SU-DHL-6 (cell line): ENCODE results near the gene ATP8A2.

Experiments
- H2AFZ ChIP-seq: fragments of 200-600 bp; sonication (generic); 2 replicates; pipeline ENCODE4 v1.6.1; 2014; ENCODE audit warnings: low read depth, mild to moderate bottlenecking, moderate library complexity, mixed read lengths, antibody characterized with exemption, low read length; ENCODE audit not compliant: severe bottlenecking
- H3F3A ChIP-seq: fragments of 200-600 bp; shearing (Covaris generic); 2 replicates; pipeline ENCODE4 v1.6.0; 2016; ENCODE audit warnings: antibody characterized with exemption, mild to moderate bottlenecking; ENCODE audit not compliant: insufficient read depth
- H3K27ac ChIP-seq: fragments of 200-600 bp; sonication (generic); 2 replicates; pipeline ENCODE4 v1.5.1; 2016; ENCODE audit warnings: low read depth, mild to moderate bottlenecking, low read length, moderate library complexity, mixed read lengths
- H3K27me3 ChIP-seq: fragments of 200-600 bp; sonication (generic), shearing (Covaris generic); 2 replicates; pipeline ENCODE4 v1.6.0; 2014; ENCODE audit warnings: mild to moderate bottlenecking, low read length
- H3K36me3 ChIP-seq: fragments of 200-600 bp; sonication (generic); 2 replicates; pipeline ENCODE4 v1.6.1; 2014; ENCODE audit warnings: mild to moderate bottlenecking, low read length, mixed read lengths
- H3K4me2 ChIP-seq: fragments of 300-600, 200-600 bp; shearing (Covaris generic), sonication (generic); 2 replicates; pipeline ENCODE4 v1.6.0; 2014; ENCODE audit warnings: low read length, low read depth, mild to moderate bottlenecking; ENCODE audit not compliant: poor library complexity, severe bottlenecking
- H3K4me3 ChIP-seq: fragments of 200-600 bp; sonication (generic); 2 replicates; pipeline ENCODE4 v1.5.1; 2014; ENCODE audit warnings: antibody characterized with exemption, low read length, mild to moderate bottlenecking, mixed read lengths; ENCODE audit not compliant: insufficient read depth, poor library complexity, severe bottlenecking
- H3K79me2 ChIP-seq: fragments of 200-600 bp; sonication (generic); 2 replicates; pipeline ENCODE4 v1.6.1; 2014; ENCODE audit warnings: mild to moderate bottlenecking, low read length, moderate library complexity; ENCODE audit not compliant: insufficient read depth
- H3K9ac ChIP-seq: fragments of 200-600 bp; sonication (generic); 2 replicates; pipeline ENCODE4 v1.7.0; 2014; ENCODE audit warnings: mild to moderate bottlenecking, low read length
- H3K9me2 ChIP-seq: fragments of 200-600 bp; sonication (generic); replicated peaks from 2 replicates; pipeline ENCODE4 v1.6.1; 2014; ENCODE audit warnings: low read length; ENCODE audit not compliant: insufficient read depth
- H3K9me3 ChIP-seq: fragments of 200-600 bp; sonication (generic); 2 replicates; pipeline ENCODE4 v1.6.1; 2014; ENCODE audit warnings: low read length, mixed read lengths; ENCODE audit not compliant: insufficient read depth
- H4K20me1 ChIP-seq: fragments of 200-600 bp; sonication (generic); 2 replicates; pipeline ENCODE4 v1.6.1; 2014; ENCODE audit warnings: low read depth, mild to moderate bottlenecking, antibody characterized with exemption, low read length, moderate library complexity, mixed read lengths
- EZH2phosphoT487 ChIP-seq: fragments of 200-600 bp; sonication (generic), shearing (Covaris generic); conservative IDR thresholded peaks from 2 replicates; pipeline ENCODE4 v1.6.1; 2018; ENCODE audit warnings: mild to moderate bottlenecking, antibody characterized with exemption, low read length, moderate library complexity, mixed read lengths
- TF ChIP-seq, protein P1 (sequence below): fragments of 200-600 bp; sonication (generic); IDR thresholded peaks from one replicate; pipeline ENCODE4 v1.5.1; 2017; ENCODE audit warnings: antibody characterized with exemption, mild to moderate bottlenecking, low read length, moderate library complexity; ENCODE audit not compliant: insufficient read depth, poor library complexity, severe bottlenecking

The ATP8A2 gene

DNA sequence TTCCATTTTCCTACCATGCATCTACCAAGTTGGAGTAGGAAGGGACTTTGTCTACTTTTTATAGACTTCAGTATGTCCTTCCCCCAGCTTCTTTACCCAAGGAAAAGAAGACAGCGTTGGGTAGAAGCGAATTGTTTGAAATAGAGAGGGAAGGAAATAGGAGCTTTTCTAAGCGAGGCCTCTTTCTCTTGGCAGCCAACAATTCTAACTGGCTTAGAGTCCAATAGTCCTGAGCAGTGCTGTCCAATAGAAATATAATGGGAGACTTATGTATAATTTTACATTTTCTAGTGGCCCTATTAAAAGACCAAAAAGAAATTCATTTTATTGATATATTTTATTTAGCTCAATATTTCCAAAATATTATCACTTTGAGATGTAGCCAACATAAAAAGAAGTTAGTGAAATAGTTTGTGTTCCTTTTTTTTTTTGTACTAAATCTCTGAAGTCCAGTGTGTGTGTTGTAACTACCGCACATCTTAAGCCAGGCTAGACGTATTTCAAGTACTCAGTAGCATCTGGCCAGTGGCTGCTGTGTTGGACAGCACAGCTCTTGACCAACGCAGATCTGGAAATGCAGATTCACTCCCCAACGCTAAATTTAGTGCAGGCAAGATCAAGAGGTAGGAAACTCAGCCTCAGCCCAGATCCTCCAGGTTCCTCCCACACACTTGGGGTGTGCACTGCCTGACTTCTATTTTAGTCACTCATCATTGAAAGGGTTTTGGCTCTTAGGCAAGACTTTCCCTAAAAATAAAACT lies 500.9 kb downstream of the ATP8A2 start:
- Histone ChIP-seq H3F3A (no peaks in the 10 kb centered on the region), H3K4me2 (no peak overlapping the region), H3K27me3 (no peaks in the 10 kb centered on the region), H3K9me3 (no peaks in the 10 kb centered on the region), H3K4me3 (no peak overlapping the region), H3K27ac (no peak overlapping the region), H4K20me1 (no peaks in the 10 kb centered on the region), H3K36me3 (no peaks in the 10 kb centered on the region), H3K79me2 (no peaks in the 10 kb centered on the region), H2AFZ (no peak overlapping the region), H3K9me2 (no peaks in the 10 kb centered on the region), H3K9ac (no peak overlapping the region)
- TF ChIP-seq EZH2phosphoT487: no peak
- TF ChIP-seq, protein P1, sequence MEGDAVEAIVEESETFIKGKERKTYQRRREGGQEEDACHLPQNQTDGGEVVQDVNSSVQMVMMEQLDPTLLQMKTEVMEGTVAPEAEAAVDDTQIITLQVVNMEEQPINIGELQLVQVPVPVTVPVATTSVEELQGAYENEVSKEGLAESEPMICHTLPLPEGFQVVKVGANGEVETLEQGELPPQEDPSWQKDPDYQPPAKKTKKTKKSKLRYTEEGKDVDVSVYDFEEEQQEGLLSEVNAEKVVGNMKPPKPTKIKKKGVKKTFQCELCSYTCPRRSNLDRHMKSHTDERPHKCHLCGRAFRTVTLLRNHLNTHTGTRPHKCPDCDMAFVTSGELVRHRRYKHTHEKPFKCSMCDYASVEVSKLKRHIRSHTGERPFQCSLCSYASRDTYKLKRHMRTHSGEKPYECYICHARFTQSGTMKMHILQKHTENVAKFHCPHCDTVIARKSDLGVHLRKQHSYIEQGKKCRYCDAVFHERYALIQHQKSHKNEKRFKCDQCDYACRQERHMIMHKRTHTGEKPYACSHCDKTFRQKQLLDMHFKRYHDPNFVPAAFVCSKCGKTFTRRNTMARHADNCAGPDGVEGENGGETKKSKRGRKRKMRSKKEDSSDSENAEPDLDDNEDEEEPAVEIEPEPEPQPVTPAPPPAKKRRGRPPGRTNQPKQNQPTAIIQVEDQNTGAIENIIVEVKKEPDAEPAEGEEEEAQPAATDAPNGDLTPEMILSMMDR: no peak

DNA sequence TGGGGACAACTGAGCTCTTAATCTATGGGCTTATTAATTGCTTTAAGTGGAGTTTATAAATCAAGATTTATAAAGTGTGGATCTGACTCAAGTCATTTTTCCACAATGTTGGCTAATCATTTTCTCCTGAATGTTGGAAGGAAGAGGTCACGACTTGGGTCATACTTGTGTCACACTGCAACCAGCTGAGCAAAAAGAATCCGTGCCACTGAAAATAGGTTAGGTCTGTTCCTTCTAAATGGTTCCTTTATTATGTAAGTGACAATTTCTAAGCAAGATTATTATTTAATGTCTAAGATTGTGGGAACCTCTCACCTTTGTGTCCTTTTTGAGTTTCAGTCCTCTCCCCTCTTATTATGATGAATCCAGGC lies 501.5 kb downstream of the ATP8A2 start:
- Histone ChIP-seq H3K4me3 (no peak overlapping the region), H2AFZ (no peak overlapping the region), H3K36me3 (no peaks in the 10 kb centered on the region), H3K27me3 (no peaks in the 10 kb centered on the region), H3K9me3 (no peaks in the 10 kb centered on the region), H3K27ac (no peak overlapping the region), H3K9ac (no peak overlapping the region), H3K9me2 (no peaks in the 10 kb centered on the region), H3F3A (no peaks in the 10 kb centered on the region), H4K20me1 (no peaks in the 10 kb centered on the region), H3K79me2 (no peaks in the 10 kb centered on the region), H3K4me2 (no peak overlapping the region)
- TF ChIP-seq EZH2phosphoT487: no peak
- TF ChIP-seq, protein P1: no peak

DNA sequence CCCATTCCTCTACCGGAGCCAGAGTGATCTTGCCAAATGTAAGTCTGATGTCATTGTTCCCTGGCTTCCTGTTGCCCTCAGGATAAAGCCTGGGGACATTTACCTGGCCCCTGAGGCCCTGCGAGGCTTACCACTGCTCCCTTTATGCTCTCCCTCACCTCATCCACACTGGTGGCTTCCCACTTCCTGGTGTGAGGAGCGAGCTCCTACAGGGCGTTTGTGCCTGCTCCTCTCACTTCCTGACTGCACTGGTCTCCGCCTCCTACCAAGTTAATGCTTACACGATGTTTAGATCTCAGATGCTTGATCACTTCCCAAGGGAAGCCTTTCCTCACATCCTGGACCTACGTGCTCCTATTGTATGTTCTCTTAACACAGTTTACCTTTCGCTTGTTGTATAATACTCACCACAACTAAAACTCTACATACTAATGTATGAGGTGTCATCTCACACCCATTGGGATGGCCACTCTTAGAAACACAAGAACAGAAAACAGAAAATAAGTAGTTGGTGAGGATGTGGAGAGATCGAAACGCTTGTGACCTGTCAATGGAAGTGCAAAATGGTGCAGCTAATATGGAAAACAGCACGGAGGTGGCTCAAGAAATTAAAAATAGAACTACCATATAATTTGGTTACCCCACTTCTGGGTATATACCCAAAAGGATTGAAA lies 502.4 kb downstream of the ATP8A2 start:
- H3K36me3 ChIP-seq: no peaks in the 10 kb centered on the region
- no peak overlapping the region for H3K9ac ChIP-seq
- TF ChIP-seq, protein P1: no peak
- H4K20me1 ChIP-seq: no peaks in the 10 kb centered on the region
- no peaks in the 10 kb centered on the region for H3K27me3 ChIP-seq
- no peaks in the 10 kb centered on the region for H3F3A ChIP-seq
- H3K4me3 ChIP-seq: no peak overlapping the region
- no peaks in the 10 kb centered on the region for H3K79me2 ChIP-seq
- no peak overlapping the region for H2AFZ ChIP-seq
- no peaks in the 10 kb centered on the region for H3K9me2 ChIP-seq
- H3K4me2 ChIP-seq: no peak overlapping the region
- no peaks in the 10 kb centered on the region for H3K9me3 ChIP-seq
- no peak overlapping the region for H3K27ac ChIP-seq
